IPS-18a (cell line): ENCODE measurements around the gene ALDOA.
A peak's percentile ranks its signal among the peaks of the same experiment; 100 is the strongest.

Experiments used
- H3K27ac ChIP-seq: one replicate; pipeline ENCODE4 v1.5.1; 2013; ENCODE audit warnings: low read length
- H3K27me3 ChIP-seq: one replicate; pipeline ENCODE4 v1.6.1; 2013; ENCODE audit warnings: mild to moderate bottlenecking, low read length; ENCODE audit not compliant: control insufficient read depth, insufficient read depth
- H3K36me3 ChIP-seq: one replicate; pipeline ENCODE4 v1.6.1; 2013; ENCODE audit warnings: low read depth, low read length; ENCODE audit not compliant: control insufficient read depth
- H3K4me1 ChIP-seq: one replicate; pipeline ENCODE4 v1.6.1; 2013; ENCODE audit warnings: low read depth, low read length; ENCODE audit not compliant: control insufficient read depth
- H3K4me3 ChIP-seq: one replicate; pipeline ENCODE4 v1.5.1; 2013; ENCODE audit warnings: low read length
- H3K9ac ChIP-seq: one replicate; pipeline ENCODE4 v1.6.1; 2013; ENCODE audit warnings: mild to moderate bottlenecking, low read length, moderate library complexity
- H3K9me3 ChIP-seq: one replicate; pipeline ENCODE4 v1.6.1; 2013; ENCODE audit warnings: low read depth, low read length; ENCODE audit not compliant: control insufficient read depth

ALDOA gene

DNA sequence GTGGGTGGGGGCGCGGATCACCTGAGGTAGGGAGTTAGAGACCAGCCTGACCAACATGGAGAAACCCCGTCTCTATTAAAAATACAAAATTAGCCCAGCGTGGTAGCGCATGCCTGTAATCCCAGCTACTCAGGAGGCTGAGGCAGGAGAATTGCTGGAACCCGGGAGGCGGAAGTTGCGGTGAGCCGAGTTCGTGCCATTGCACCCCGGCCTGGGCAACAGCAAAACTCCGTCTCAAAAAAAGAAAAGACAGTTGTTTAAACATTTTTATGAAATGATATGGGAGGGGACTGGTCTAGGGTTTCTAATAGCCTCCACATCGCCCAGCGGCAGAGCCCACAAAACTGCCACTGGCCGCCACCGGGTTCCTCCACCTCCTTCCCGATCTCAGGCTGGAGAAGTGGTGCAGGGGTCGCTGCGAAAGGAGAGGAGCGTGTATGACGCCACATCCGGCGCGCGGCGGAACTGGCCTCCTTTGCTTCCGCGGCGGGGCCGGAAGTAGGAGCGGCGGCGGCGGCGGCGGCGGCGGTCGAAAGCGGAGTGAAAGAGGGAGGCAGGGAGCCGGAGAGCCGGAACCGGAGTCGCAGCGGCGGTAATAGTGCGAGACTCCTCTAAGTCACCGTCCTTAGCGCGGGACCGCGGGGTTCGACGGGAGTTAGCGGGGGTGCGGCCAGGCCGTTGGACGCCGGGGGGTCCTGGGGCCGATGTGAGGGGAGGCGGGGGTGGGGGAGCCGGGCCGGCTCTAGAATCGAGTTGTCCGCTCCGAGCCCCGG, 10.1 kb downstream of the ALDOA start, which contains the start of gene PPP4C:
Gene PPP4C (plus strand): TSS at position 492 of the 773 bp plus-strand sequence. CDS start 384 bp downstream, outside the sequence.
- Histone ChIP-seq H3K36me3 (peaks cover 46% of the 10 kb centered on the region), H3K9me3 (no peaks in the 10 kb centered on the region), H3K9ac (peak within 1 kb of the TSS; percentile 76), H3K4me3 (peak within 1 kb of the TSS; percentile 91), H3K27me3 (no peaks in the 10 kb centered on the region), H3K4me1 (no peaks in the 10 kb centered on the region), H3K27ac (peak within 1 kb of the TSS; percentile 64)

- H3K4me1 ChIP-seq: no peaks in the 10 kb centered on the region
- H3K9ac ChIP-seq: peak overlapping the region; percentile 76
- H3K4me3 ChIP-seq: peak overlapping the region; percentile 91
- H3K36me3 ChIP-seq: peaks cover 45% of the 10 kb centered on the region
- no peaks in the 10 kb centered on the region for H3K9me3 ChIP-seq
- H3K27ac ChIP-seq: no peak overlapping the region
- H3K27me3 ChIP-seq: no peaks in the 10 kb centered on the region
Measured at GRCh38 chr16:30076276-30076791, 10.8 kb downstream of the ALDOA start.

- peaks cover 40% of the 10 kb centered on the region for H3K36me3 ChIP-seq
Measured at GRCh38 chr16:30077656-30078055, 12.1 kb downstream of the ALDOA start.

GRCh38 chr16:30078744-30079143, 13.2 kb downstream of the ALDOA start:
- no peaks in the 10 kb centered on the region for H3K9me3 ChIP-seq
- H3K9ac ChIP-seq: no peak overlapping the region
- H3K4me1 ChIP-seq: no peaks in the 10 kb centered on the region
- no peaks in the 10 kb centered on the region for H3K27me3 ChIP-seq
- no peak overlapping the region for H3K4me3 ChIP-seq
- H3K36me3 ChIP-seq: peaks cover 49% of the 10 kb centered on the region
- no peak overlapping the region for H3K27ac ChIP-seq

More at GRCh38 chr16:30077656-30078055, 12.1 kb downstream of the ALDOA start:
- H3K9me3 ChIP-seq: no peaks in the 10 kb centered on the region
- no peaks in the 10 kb centered on the region for H3K27me3 ChIP-seq
- no peak overlapping the region for H3K4me3 ChIP-seq
- H3K9ac ChIP-seq: no peak overlapping the region
- H3K27ac ChIP-seq: no peak overlapping the region
- H3K4me1 ChIP-seq: no peaks in the 10 kb centered on the region

- Histone ChIP-seq H3K4me3 (no peak overlapping the region), H3K27me3 (no peaks in the 10 kb centered on the region), H3K4me1 (no peaks in the 10 kb centered on the region), H3K27ac (no peak overlapping the region), H3K9me3 (no peaks in the 10 kb centered on the region), H3K36me3 (peaks cover 56% of the 10 kb centered on the region), H3K9ac (no peak overlapping the region)
Measured at GRCh38 chr16:30079480-30079879, 13.9 kb downstream of the ALDOA start.

DNA sequence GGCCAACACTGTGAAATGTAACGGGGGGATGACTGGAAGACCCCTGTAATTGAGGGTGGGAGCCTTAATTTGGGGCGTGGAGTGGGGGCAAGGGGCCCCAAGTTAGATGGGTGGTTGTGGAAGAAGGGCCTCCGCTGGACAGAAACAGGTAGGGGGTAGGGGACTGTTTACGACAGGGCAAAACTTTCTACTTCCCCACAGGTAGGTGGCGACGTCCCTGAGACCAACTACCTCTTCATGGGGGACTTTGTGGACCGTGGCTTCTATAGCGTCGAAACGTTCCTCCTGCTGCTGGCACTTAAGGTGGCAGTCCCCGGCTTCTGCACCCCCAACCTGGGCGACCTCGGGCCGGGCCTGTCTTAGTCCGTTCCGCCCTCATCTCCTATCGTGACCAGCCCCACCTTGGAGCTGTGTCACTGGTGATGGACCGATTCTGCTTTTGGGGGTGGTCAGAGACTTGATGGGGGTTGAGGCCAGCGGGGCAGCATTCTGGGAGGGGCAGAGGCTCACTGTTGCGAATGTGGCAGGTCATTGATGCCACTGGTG, 17.1 kb downstream of the ALDOA start:
- H3K27ac ChIP-seq: no peak overlapping the region
- H3K27me3 ChIP-seq: no peaks in the 10 kb centered on the region
- no peak overlapping the region for H3K9ac ChIP-seq
- H3K4me3 ChIP-seq: no peak overlapping the region
- H3K9me3 ChIP-seq: no peaks in the 10 kb centered on the region
- H3K36me3 ChIP-seq: peaks cover 60% of the 10 kb centered on the region
- no peaks in the 10 kb centered on the region for H3K4me1 ChIP-seq

DNA sequence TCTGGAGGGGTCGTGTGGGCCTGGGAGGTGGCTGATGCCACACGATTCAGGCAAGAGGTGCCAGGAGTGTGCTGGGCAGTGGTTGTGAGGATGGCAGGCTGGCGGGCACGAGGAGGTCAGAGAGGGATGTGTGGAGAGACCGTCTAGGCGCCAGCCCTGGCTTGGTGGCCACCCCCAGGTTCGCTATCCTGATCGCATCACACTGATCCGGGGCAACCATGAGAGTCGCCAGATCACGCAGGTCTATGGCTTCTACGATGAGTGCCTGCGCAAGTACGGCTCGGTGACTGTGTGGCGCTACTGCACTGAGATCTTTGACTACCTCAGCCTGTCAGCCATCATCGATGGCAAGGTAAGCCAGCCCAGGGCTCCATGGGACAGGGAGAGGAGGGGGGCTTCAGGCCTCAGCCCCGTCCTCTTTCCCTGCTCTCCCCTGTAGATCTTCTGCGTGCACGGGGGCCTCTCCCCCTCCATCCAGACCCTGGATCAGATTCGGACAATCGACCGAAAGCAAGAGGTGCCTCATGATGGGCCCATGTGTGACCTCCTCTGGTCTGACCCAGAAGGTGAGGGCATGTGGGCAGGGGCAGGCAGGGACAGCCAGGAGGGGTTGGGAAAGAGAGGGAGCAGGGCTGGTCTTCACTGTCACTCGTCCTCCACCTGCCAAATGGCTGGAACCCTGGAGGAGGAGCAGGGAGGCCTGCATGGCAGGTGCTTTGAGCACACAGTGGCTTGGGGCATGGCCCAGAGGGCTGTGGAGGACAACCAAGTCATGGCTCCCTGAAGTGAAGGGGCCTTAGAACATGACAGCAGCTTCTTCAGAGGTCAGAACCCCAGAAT, 17.9 kb downstream of the ALDOA start:
- H3K4me3 ChIP-seq: no peak overlapping the region
- no peaks in the 10 kb centered on the region for H3K4me1 ChIP-seq
- no peaks in the 10 kb centered on the region for H3K9me3 ChIP-seq
- no peak overlapping the region for H3K27ac ChIP-seq
- no peaks in the 10 kb centered on the region for H3K27me3 ChIP-seq
- H3K36me3 ChIP-seq: peaks cover 52% of the 10 kb centered on the region
- H3K9ac ChIP-seq: no peak overlapping the region

DNA sequence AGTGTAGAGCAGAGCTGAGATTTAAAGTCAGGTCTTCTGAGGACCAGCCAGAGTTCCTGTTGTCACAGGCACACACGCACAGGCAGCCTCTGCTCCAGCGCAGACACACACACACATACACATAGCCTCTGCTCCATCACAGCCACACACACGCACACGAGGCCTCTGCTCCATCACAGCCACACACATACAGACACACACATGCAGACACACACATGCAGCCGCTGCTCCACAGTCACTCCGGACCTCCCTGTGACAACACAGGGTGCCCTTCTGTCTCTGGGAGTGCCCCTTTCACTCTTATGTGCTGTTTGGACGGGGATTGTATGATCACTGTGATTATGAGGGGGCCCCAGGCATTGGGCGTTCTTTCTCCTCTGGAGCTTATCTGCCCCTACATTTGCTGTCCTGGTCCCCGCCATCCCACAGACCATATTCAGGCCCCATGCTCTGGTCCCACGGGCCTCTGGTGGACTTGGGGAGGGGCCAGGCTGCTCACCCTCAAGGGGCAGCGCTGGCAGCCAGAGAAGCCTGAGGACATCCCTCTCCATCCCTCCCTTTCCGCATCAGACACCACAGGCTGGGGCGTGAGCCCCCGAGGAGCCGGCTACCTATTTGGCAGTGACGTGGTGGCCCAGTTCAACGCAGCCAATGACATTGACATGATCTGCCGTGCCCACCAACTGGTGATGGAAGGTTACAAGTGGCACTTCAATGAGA, 18.7 kb downstream of the ALDOA start:
- H3K36me3 ChIP-seq: peaks cover 46% of the 10 kb centered on the region

GRCh38 chr16:30084816-30085159, 19.2 kb downstream of the ALDOA start:
- Histone ChIP-seq H3K4me3 (no peak overlapping the region), H3K9me3 (no peaks in the 10 kb centered on the region), H3K9ac (no peak overlapping the region), H3K36me3 (peaks cover 41% of the 10 kb centered on the region), H3K4me1 (no peaks in the 10 kb centered on the region), H3K27me3 (no peaks in the 10 kb centered on the region), H3K27ac (no peak overlapping the region)

More for the DNA sequence above, 18.7 kb downstream of the ALDOA start:
- no peak overlapping the region for H3K27ac ChIP-seq
- no peaks in the 10 kb centered on the region for H3K27me3 ChIP-seq
- H3K4me3 ChIP-seq: no peak overlapping the region
- H3K9ac ChIP-seq: no peak overlapping the region
- no peaks in the 10 kb centered on the region for H3K9me3 ChIP-seq
- H3K4me1 ChIP-seq: no peaks in the 10 kb centered on the region

- Histone ChIP-seq H3K27ac (no peak overlapping the region), H3K9ac (no peak overlapping the region), H3K4me3 (no peak overlapping the region), H3K9me3 (no peaks in the 10 kb centered on the region), H3K36me3 (peaks cover 36% of the 10 kb centered on the region), H3K27me3 (no peaks in the 10 kb centered on the region), H3K4me1 (no peaks in the 10 kb centered on the region)
Measured at GRCh38 chr16:30085247-30085646, 19.7 kb downstream of the ALDOA start.

DNA sequence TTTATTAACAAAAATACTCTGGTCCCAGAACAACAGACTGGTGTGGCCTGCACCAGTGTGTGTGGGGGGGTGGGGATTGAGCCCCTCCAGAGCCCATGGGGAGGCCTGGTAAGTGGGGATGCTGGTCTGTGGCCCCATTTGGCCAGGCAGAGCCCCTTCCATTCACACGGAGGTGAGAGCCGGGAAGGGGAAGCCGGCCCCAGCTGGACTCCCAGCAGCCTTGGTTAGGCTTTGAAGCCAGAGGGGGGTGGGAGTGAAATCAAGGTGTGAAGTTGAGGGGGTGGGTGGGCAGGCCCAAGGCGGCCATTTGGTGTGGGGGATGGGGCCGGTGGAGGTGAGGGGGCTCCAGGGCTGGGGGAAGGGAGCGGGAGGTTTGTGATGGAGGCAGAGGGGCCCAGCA, 20.3 kb downstream of the ALDOA start:
- Histone ChIP-seq H3K9me3 (no peaks in the 10 kb centered on the region), H3K27ac (no peak overlapping the region), H3K36me3 (peaks cover 36% of the 10 kb centered on the region), H3K4me1 (no peaks in the 10 kb centered on the region), H3K4me3 (no peak overlapping the region), H3K9ac (no peak overlapping the region), H3K27me3 (no peaks in the 10 kb centered on the region)
